ENCODE measurements around the gene TSLP. TPM values are rescaled to one million over a fixed set of nuclear protein-coding genes. Genes with fewer than 3 reads are reported as not detected.

Gene TSLP
- total RNA-seq, 1 donor from 2014 or later = 0.20 TPM

DNA sequence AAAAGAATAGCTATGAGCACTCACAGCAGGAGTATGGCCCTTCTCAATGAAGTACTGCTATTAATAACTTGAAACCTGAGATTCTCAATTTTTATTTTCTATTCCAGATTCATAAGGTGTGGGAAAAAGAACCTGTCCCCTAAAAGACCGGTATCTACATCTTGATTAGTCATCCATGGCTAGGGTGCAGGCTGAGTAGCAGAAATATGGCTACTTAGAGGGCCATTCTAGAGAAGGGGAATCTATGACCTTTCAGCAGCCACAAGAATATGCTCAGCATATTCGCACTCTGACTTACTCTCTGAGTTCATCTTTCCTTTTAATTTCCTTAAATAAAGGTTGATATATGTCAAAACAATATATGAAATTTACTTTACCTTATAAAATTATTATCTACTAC is 48.3 kb downstream of the TSLP start:
- Mint-ChIP-seq H3K36me3 (ENCODE audit: low read depth) (peaks cover 28% of the 10 kb centered on the region), H3K27me3 (ENCODE audit: low read depth) (no peaks in the 10 kb centered on the region), H3K4me1 (ENCODE audit: low read depth) (no peaks in the 10 kb centered on the region), H3K9me3 (ENCODE audit: low read depth) (no peaks in the 10 kb centered on the region), H3K27ac (ENCODE audit: unreplicated experiment) (no peak overlapping the region), H3K4me3 (ENCODE audit: unreplicated experiment) (no peak overlapping the region)
- no peak for TF ChIP-seq CTCF (IDR thresholded peaks at IDR 0.05)
- DNase-seq (ENCODE audit: low spot score) = no peak

DNA sequence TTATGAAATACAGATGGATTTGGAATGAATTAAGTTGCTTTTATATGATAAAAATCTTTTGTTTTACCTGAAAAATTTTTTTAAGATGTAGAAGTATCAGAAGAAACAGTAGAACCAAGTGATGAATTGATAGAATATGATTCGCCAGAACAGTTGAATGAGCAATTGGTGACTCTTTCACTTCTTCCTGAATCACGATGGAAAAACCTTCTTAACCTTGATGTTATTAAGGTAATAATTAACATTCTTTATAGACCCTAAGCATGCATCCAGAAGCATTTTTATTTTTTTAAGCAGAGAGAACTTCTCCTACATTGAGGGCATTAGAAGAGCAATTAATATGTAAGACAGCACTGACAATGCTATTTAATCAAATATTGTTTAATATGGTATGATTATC is 49.4 kb downstream of the TSLP start:
- H3K27me3 Mint-ChIP-seq (ENCODE audit: low read depth) = no peaks in the 10 kb centered on the region
- no peak for TF ChIP-seq CTCF (IDR thresholded peaks at IDR 0.05)
- peaks cover 29% of the 10 kb centered on the region for H3K36me3 Mint-ChIP-seq (ENCODE audit: low read depth)
- DNase-seq (ENCODE audit: low spot score) = no peak
- H3K27ac Mint-ChIP-seq (ENCODE audit: unreplicated experiment) = no peak overlapping the region
- no peak overlapping the region for H3K4me3 Mint-ChIP-seq (ENCODE audit: unreplicated experiment)
- no peaks in the 10 kb centered on the region for H3K9me3 Mint-ChIP-seq (ENCODE audit: low read depth)
- no peaks in the 10 kb centered on the region for H3K4me1 Mint-ChIP-seq (ENCODE audit: low read depth)

GRCh38 chr5:111121926-111122325 is 50.4 kb downstream of the TSLP start:
- no peak for TF ChIP-seq CTCF (IDR thresholded peaks at IDR 0.05)
- Mint-ChIP-seq H3K36me3 (ENCODE audit: low read depth) (peaks cover 36% of the 10 kb centered on the region), H3K4me3 (ENCODE audit: unreplicated experiment) (no peak overlapping the region), H3K27me3 (ENCODE audit: low read depth) (no peaks in the 10 kb centered on the region), H3K4me1 (ENCODE audit: low read depth) (no peaks in the 10 kb centered on the region), H3K9me3 (ENCODE audit: low read depth) (no peaks in the 10 kb centered on the region), H3K27ac (ENCODE audit: unreplicated experiment) (no peak overlapping the region)
- DNase-seq (ENCODE audit: low spot score) = no peak

GRCh38 chr5:111122398-111122797 is 50.9 kb downstream of the TSLP start:
- TF ChIP-seq CTCF (IDR thresholded peaks at IDR 0.05) = no peak
- Mint-ChIP-seq H3K36me3 (ENCODE audit: low read depth) (peaks cover 36% of the 10 kb centered on the region), H3K27ac (ENCODE audit: unreplicated experiment) (no peak overlapping the region), H3K27me3 (ENCODE audit: low read depth) (no peaks in the 10 kb centered on the region), H3K4me3 (ENCODE audit: unreplicated experiment) (no peak overlapping the region), H3K9me3 (ENCODE audit: low read depth) (no peaks in the 10 kb centered on the region), H3K4me1 (ENCODE audit: low read depth) (no peaks in the 10 kb centered on the region)
- no peak for DNase-seq (ENCODE audit: low spot score)

DNA sequence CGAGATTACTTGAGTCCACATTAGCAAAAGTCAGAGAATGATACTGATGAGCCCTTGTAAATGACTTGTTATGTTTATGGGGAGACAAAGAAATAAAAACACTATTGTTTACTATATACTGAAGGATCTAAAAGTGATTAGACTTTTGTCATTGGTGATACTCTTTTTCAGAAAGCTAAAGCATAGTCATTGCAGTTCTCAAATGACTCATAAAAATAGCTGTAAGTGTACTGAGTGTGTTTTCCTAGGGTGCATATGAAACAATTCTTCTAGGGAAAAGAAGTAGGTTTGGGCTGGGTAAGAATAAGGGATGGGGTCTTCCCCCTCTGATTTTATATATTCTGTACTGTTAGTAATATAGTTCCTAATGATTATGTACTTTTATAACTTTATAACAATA is 53.3 kb downstream of the TSLP start:
- Mint-ChIP-seq H3K4me1 (ENCODE audit: low read depth) (peaks cover under 1% of the 10 kb centered on the region), H3K36me3 (ENCODE audit: low read depth) (peaks cover 34% of the 10 kb centered on the region)

More for the DNA sequence above, 53.3 kb downstream of the TSLP start:
- no peak overlapping the region for H3K27ac Mint-ChIP-seq (ENCODE audit: unreplicated experiment)
- no peak for TF ChIP-seq CTCF (IDR thresholded peaks at IDR 0.05)
- no peak for DNase-seq (ENCODE audit: low spot score)
- H3K9me3 Mint-ChIP-seq (ENCODE audit: low read depth) = no peaks in the 10 kb centered on the region
- H3K27me3 Mint-ChIP-seq (ENCODE audit: low read depth) = no peaks in the 10 kb centered on the region
- no peak overlapping the region for H3K4me3 Mint-ChIP-seq (ENCODE audit: unreplicated experiment)
